ENCODE data around the gene TAPT1.

Gene TAPT1

GRCh38 chr4:16133406-16133805 lies 92.9 kb downstream of the TAPT1 start:
- DNase-seq (ENCODE audit: low read depth): no peak

- DNase-seq (ENCODE audit: low read depth): no peak
Measured at GRCh38 chr4:16131293-16131692, 95.0 kb downstream of the TAPT1 start.

- DNase-seq (ENCODE audit: low read depth): no peak
Measured at GRCh38 chr4:16129336-16129735, 96.9 kb downstream of the TAPT1 start.

GRCh38 chr4:16126714-16127113 lies 99.6 kb downstream of the TAPT1 start:
- no peak for DNase-seq (ENCODE audit: low read depth)

GRCh38 chr4:16125571-16126445 lies 100.5 kb downstream of the TAPT1 start:
- DNase-seq (ENCODE audit: low read depth): no peak

GRCh38 chr4:16124232-16124631 lies 102.0 kb downstream of the TAPT1 start:
- no peak for DNase-seq (ENCODE audit: low read depth)

- no peak for DNase-seq (ENCODE audit: low read depth)
Measured at GRCh38 chr4:16123356-16124084, 102.8 kb downstream of the TAPT1 start.

- peak; percentile 18 for DNase-seq (ENCODE audit: low read depth)
Measured at GRCh38 chr4:16122784-16123183, 103.5 kb downstream of the TAPT1 start.

- no peak for DNase-seq (ENCODE audit: low read depth)
Measured at GRCh38 chr4:16122308-16122711, 104.0 kb downstream of the TAPT1 start.

- DNase-seq (ENCODE audit: low read depth): no peak
Measured at GRCh38 chr4:16120720-16121119, 105.6 kb downstream of the TAPT1 start.

- DNase-seq (ENCODE audit: low read depth): no peak
Measured at GRCh38 chr4:16119981-16120380, 106.3 kb downstream of the TAPT1 start.

- DNase-seq (ENCODE audit: low read depth): no peak
Measured at GRCh38 chr4:16118090-16118489, 108.2 kb downstream of the TAPT1 start.

GRCh38 chr4:16117164-16117563 lies 109.1 kb downstream of the TAPT1 start:
- no peak for DNase-seq (ENCODE audit: low read depth)

- no peak for DNase-seq (ENCODE audit: low read depth)
Measured at GRCh38 chr4:16116493-16116990, 109.7 kb downstream of the TAPT1 start.

GRCh38 chr4:16116019-16116418 lies 110.3 kb downstream of the TAPT1 start:
- no peak for DNase-seq (ENCODE audit: low read depth)

- DNase-seq (ENCODE audit: low read depth): no peak
Measured at GRCh38 chr4:16114546-16114945, 111.7 kb downstream of the TAPT1 start.

- no peak for DNase-seq (ENCODE audit: low read depth)
Measured at GRCh38 chr4:16113741-16114140, 112.5 kb downstream of the TAPT1 start.

GRCh38 chr4:16111533-16111932 lies 114.7 kb downstream of the TAPT1 start:
- DNase-seq (ENCODE audit: low read depth): no peak

- no peak for DNase-seq (ENCODE audit: low read depth)
Measured at GRCh38 chr4:16110661-16111290, 115.5 kb downstream of the TAPT1 start.

All from activated T-cell treated with anti-CD3 and anti-CD28 coated beads for 24 hours (primary cell).